ENCODE results near the gene DUSP9.

Gene DUSP9

GRCh38 chrX:153662266-153662665, 15.3 kb downstream of the DUSP9 start:
- peak; percentile 30 for TF ChIP-seq CTCF (IDR thresholded peaks at IDR 0.05; ENCODE audit: control insufficient read depth, extremely low read depth, insufficient read depth)
- no peak overlapping the region for H3K4me3 ChIP-seq (ENCODE audit: low read depth, low read length)
- DNase-seq (ENCODE audit: low read depth): no peak

GRCh38 chrX:153665726-153666306, 18.8 kb downstream of the DUSP9 start:
- DNase-seq (ENCODE audit: low read depth): no peak
- no peak for TF ChIP-seq CTCF (IDR thresholded peaks at IDR 0.05; ENCODE audit: control insufficient read depth, extremely low read depth, insufficient read depth)

GRCh38 chrX:153667281-153667955, 20.4 kb downstream of the DUSP9 start:
- DNase-seq (ENCODE audit: low read depth): no peak
- no peak for TF ChIP-seq CTCF (IDR thresholded peaks at IDR 0.05; ENCODE audit: control insufficient read depth, extremely low read depth, insufficient read depth)
- H3K4me3 ChIP-seq (ENCODE audit: low read depth, low read length): peak overlapping the region; percentile 13; the same call in 1 of the 2 replicates

More at GRCh38 chrX:153665726-153666306, 18.8 kb downstream of the DUSP9 start:
- no peak overlapping the region for H3K4me3 ChIP-seq (ENCODE audit: low read depth, low read length)

GRCh38 chrX:153667956-153668396, 21.0 kb downstream of the DUSP9 start:
- peak; percentile 79 for TF ChIP-seq CTCF (IDR thresholded peaks at IDR 0.05; ENCODE audit: control insufficient read depth, extremely low read depth, insufficient read depth)
- peak; percentile 65 for DNase-seq (ENCODE audit: low read depth)
- H3K4me3 ChIP-seq (ENCODE audit: low read depth, low read length): no peak overlapping the region

DNA sequence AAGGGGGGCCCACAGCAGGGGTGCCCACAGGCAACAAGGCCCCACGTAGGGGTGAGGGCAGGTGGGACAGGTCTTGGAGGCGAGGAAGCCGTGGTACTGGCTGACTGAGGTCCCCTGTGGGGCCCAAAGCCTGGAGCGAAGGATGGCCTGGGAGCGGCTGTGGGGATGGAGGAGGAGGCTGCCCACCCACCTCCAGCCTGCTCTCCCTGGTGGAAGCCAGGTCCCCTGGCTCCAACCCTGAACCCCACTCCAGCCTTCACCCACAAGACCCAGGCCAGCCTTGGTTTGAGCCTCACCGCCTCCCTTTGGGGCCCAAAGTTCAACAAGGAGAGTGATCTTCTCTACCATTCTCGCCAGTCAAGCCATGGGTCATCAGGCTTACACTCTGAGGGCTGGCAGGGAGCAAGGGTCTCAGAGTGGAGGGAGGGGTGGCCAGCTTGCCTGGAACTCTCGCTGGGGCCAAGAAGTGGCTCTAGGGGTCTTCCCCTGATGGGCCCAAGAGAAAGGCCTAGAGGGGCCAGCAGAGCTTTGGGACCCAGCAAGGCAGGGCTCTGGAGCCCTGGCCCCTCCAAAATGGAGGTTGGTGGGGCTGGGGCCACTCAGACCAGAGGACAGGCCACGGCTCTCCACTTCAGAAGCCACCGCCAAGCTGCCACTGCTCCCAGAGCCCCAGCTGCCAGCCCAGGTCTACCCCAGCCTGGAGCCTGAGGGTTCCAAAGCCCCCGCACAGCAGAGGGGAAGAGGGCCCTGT, 21.6 kb downstream of the DUSP9 start:
- DNase-seq (ENCODE audit: low read depth): no peak
- no peak overlapping the region for H3K4me3 ChIP-seq (ENCODE audit: low read depth, low read length)
- no peak for TF ChIP-seq CTCF (IDR thresholded peaks at IDR 0.05; ENCODE audit: control insufficient read depth, extremely low read depth, insufficient read depth)

GRCh38 chrX:153669174-153669890, 22.3 kb downstream of the DUSP9 start:
- TF ChIP-seq CTCF (IDR thresholded peaks at IDR 0.05; ENCODE audit: control insufficient read depth, extremely low read depth, insufficient read depth): peak; percentile 68
- no peak for DNase-seq (ENCODE audit: low read depth)
- no peak overlapping the region for H3K4me3 ChIP-seq (ENCODE audit: low read depth, low read length)

Data from LNCaP clone FGC (cell line).